Body of pancreas (tissue), 4 donors: ENCODE data around the gene RASGEF1C. TPM values are rescaled to one million over a fixed set of nuclear protein-coding genes. Genes with fewer than 3 reads are reported as not detected.

ENCODE experiments used
- ATAC-seq: fragments of 150-250 bp; one replicate; pipeline ENCODE4 v1.9.1; 2016
- DNase-seq, 4 donors: peaks; one replicate each; pipeline ENCODE4 v3.0.0-alpha.2; 2019
- H3K27ac ChIP-seq, 4 donors: fragments of 200-600 bp; sonication (generic); 1 replicate in 3 of 4; 2 replicates in 1 of 4; pipeline versions ENCODE4 v1.5.1 to v1.6.1; 2016 to 2019; ENCODE audit warnings: mild to moderate bottlenecking in 1 of 4, mixed read lengths in 1 of 4, moderate library complexity in 1 of 4
- H3K27me3 ChIP-seq, 2 donors: fragments of 200-600 bp; sonication (generic); one replicate each; pipeline ENCODE4 v1.6.0; 2016; ENCODE audit warnings: mild to moderate bottlenecking in 1 of 2
- H3K36me3 ChIP-seq, 2 donors: fragments of 200-600 bp; sonication (generic); replicated peaks in 1 of 2; 2 replicates each; pipeline ENCODE4 v1.5.1; 2016; ENCODE audit warnings: low read depth in 2 of 2; ENCODE audit not compliant: insufficient read depth in 1 of 2
- H3K4me1 ChIP-seq: fragments of 200-600 bp; sonication (generic); one replicate; pipeline ENCODE4 v1.6.0; 2016
- H3K4me3 ChIP-seq, 2 donors: fragments of 200-600 bp; sonication (generic); 1 replicate in 1 of 2; 2 replicates in 1 of 2; pipeline ENCODE4 v1.5.1; 2016 to 2019
- H3K9me3 ChIP-seq, 3 donors: fragments of 200-600 bp; sonication (generic); 1 replicate in 2 of 3; 2 replicates in 1 of 3; pipeline ENCODE4 v1.5.1; 2016
- CTCF ChIP-seq, 7 experiments: fragments of 450-650 bp in 4 of 7; fragments of 200-600 bp in 3 of 7; sonication (generic) in 3 of 7; IDR thresholded peaks; one replicate each; pipeline ENCODE4 v1.5.1; 2016 to 2019; ENCODE audit warnings: antibody characterized with exemption in 7 of 7
- POLR2A ChIP-seq, 3 donors: fragments of 450-650 bp; IDR thresholded peaks; one replicate each; pipeline ENCODE4 v1.6.1; 2016; ENCODE audit warnings: antibody characterized with exemption in 3 of 3, mild to moderate bottlenecking in 2 of 3
- WGBS, 2 donors: methylation state at CpG; one replicate each; pipeline ENCODE4 v1.1.5; 2017; 5-methylcytosine and 5-hydroxymethylcytosine counted together
- intact Hi-C: fragments of 100-400 bp; cut with DNase I; formaldehyde crosslinking; loops from one replicate; pipeline ENCODE4 v1.15.1; 2023
- total RNA-seq, 2 donors: library from RNA; depleted of rRNA; stranded (reverse); fragments of >200 nt; gene quantifications; one replicate each; pipeline ENCODE4 v1.1.0, GENCODE V29; 2016

RASGEF1C gene
- total RNA-seq, 2 donors from 2014 or later: not detected

GRCh38 chr5:180142021-180142765, 66.8 kb downstream of the RASGEF1C start:
- Histone ChIP-seq H3K27me3 (no peaks in the 10 kb centered on the region), H3K4me3 (no peak overlapping the region), H3K4me1 (no peaks in the 10 kb centered on the region), H3K36me3 (no peaks in the 10 kb centered on the region), H3K27ac (no peak overlapping the region), H3K9me3 (no peaks in the 10 kb centered on the region)
- TF ChIP-seq POLR2A (IDR thresholded peaks at IDR 0.05) (no peak), CTCF (IDR thresholded peaks at IDR 0.05) (no peak)
- DNase-seq (no peak), ATAC-seq (no peak)
- 59 to 67% methylated on average over 23 of the region's 23 CpGs for WGBS, 2 donors
- intact Hi-C loops: no loop called here

GRCh38 chr5:180141068-180141660, 67.8 kb downstream of the RASGEF1C start:
- no peak for TF ChIP-seq POLR2A (IDR thresholded peaks at IDR 0.05)
- no peak for TF ChIP-seq CTCF (IDR thresholded peaks at IDR 0.05)
- no peak overlapping the region for H3K4me3 ChIP-seq
- H3K36me3 ChIP-seq: no peaks in the 10 kb centered on the region
- no peaks in the 10 kb centered on the region for H3K27me3 ChIP-seq
- H3K27ac ChIP-seq: no peak overlapping the region
- ATAC-seq: no peak
- WGBS, 2 donors: 15 to 19% methylated on average over 14 of the region's 14 CpGs
- no peak for DNase-seq
- intact Hi-C loops: no loop called here
- no peaks in the 10 kb centered on the region for H3K4me1 ChIP-seq
- no peaks in the 10 kb centered on the region for H3K9me3 ChIP-seq

GRCh38 chr5:180140571-180140970, 68.4 kb downstream of the RASGEF1C start:
- no peak for ATAC-seq
- no peak overlapping the region for H3K4me3 ChIP-seq
- intact Hi-C loops: no loop called here
- H3K36me3 ChIP-seq: no peaks in the 10 kb centered on the region
- no peaks in the 10 kb centered on the region for H3K9me3 ChIP-seq
- no peak overlapping the region for H3K27ac ChIP-seq
- DNase-seq: no peak
- WGBS, 2 donors: 46 to 66% methylated on average over 6 to 8 of the region's 9 CpGs
- no peaks in the 10 kb centered on the region for H3K4me1 ChIP-seq
- TF ChIP-seq POLR2A (IDR thresholded peaks at IDR 0.05): no peak
- TF ChIP-seq CTCF (IDR thresholded peaks at IDR 0.05): no peak
- H3K27me3 ChIP-seq: no peaks in the 10 kb centered on the region

GRCh38 chr5:180140079-180140554, 68.9 kb downstream of the RASGEF1C start:
- 49 to 57% methylated on average over 6 to 10 of the region's 10 CpGs for WGBS, 2 donors
- Histone ChIP-seq H3K4me3 (no peak overlapping the region), H3K27me3 (no peaks in the 10 kb centered on the region), H3K36me3 (no peaks in the 10 kb centered on the region), H3K4me1 (no peaks in the 10 kb centered on the region), H3K27ac (no peak overlapping the region), H3K9me3 (no peaks in the 10 kb centered on the region)
- ATAC-seq (no peak), DNase-seq (no peak)
- intact Hi-C loops: no loop called here
- no peak for TF ChIP-seq CTCF (IDR thresholded peaks at IDR 0.05)
- TF ChIP-seq POLR2A (IDR thresholded peaks at IDR 0.05): no peak

- Histone ChIP-seq H3K27ac (no peak overlapping the region), H3K27me3 (no peaks in the 10 kb centered on the region), H3K4me1 (no peaks in the 10 kb centered on the region), H3K9me3 (no peaks in the 10 kb centered on the region), H3K36me3 (no peaks in the 10 kb centered on the region), H3K4me3 (no peak overlapping the region)
- intact Hi-C loops: no loop called here
- WGBS, 2 donors: 49% methylated on average over 6 of the region's 6 CpGs; no CpG with 5 or more reads in 1 of the 2 donors
- no peak for ATAC-seq
- TF ChIP-seq CTCF (IDR thresholded peaks at IDR 0.05) (no peak), POLR2A (IDR thresholded peaks at IDR 0.05) (no peak)
- no peak for DNase-seq
Measured at GRCh38 chr5:180139731-180140055, 69.3 kb downstream of the RASGEF1C start.
